ENCODE results near the gene GPD1L.
A peak's percentile ranks its signal among the peaks of the same experiment; 100 is the strongest.

The GPD1L gene

GRCh38 chr3:32140943-32141342, 34.5 kb downstream of the GPD1L start:
- DNase-seq: no peak

- peak; percentile 41 for DNase-seq
Measured at GRCh38 chr3:32143849-32144757, 37.7 kb downstream of the GPD1L start.

- DNase-seq: no peak
Measured at GRCh38 chr3:32146746-32147211, 40.4 kb downstream of the GPD1L start.

- no peak for DNase-seq
Measured at GRCh38 chr3:32147509-32147908, 41.1 kb downstream of the GPD1L start.

- DNase-seq: no peak
Measured at GRCh38 chr3:32147933-32148332, 41.5 kb downstream of the GPD1L start.

- no peak for DNase-seq
Measured at GRCh38 chr3:32148351-32148750, 41.9 kb downstream of the GPD1L start.

GRCh38 chr3:32153414-32154204, 47.2 kb downstream of the GPD1L start:
- DNase-seq: no peak

- no peak for DNase-seq
Measured at GRCh38 chr3:32154205-32154579, 47.8 kb downstream of the GPD1L start.

- DNase-seq: no peak
Measured at GRCh38 chr3:32155117-32155516, 48.7 kb downstream of the GPD1L start.

GRCh38 chr3:32157600-32158264, 51.3 kb downstream of the GPD1L start:
- DNase-seq: peak; percentile 59

GRCh38 chr3:32160706-32161214, 54.3 kb downstream of the GPD1L start:
- no peak for DNase-seq

- no peak for DNase-seq
Measured at GRCh38 chr3:32165442-32165841, 59.0 kb downstream of the GPD1L start.

GRCh38 chr3:32166654-32167053, 60.2 kb downstream of the GPD1L start:
- DNase-seq: no peak

- no peak for DNase-seq
Measured at GRCh38 chr3:32172420-32172819, 66.0 kb downstream of the GPD1L start.

GRCh38 chr3:32175607-32176197, 69.3 kb downstream of the GPD1L start:
- peak; percentile 8 for DNase-seq

- no peak for DNase-seq
Measured at GRCh38 chr3:32176989-32177701, 70.7 kb downstream of the GPD1L start.

GRCh38 chr3:32177702-32178198, 71.3 kb downstream of the GPD1L start:
- peak; percentile 29 for DNase-seq

GRCh38 chr3:32180141-32180784, 73.8 kb downstream of the GPD1L start:
- DNase-seq: no peak

- DNase-seq: no peak
Measured at GRCh38 chr3:32181365-32181764, 74.9 kb downstream of the GPD1L start.

GRCh38 chr3:32181796-32182195, 75.4 kb downstream of the GPD1L start:
- no peak for DNase-seq

GRCh38 chr3:32184187-32184730, 77.8 kb downstream of the GPD1L start:
- no peak for DNase-seq

Measured in NCI-H446 treated with DMSO at 0.1 percent for 48 hours (cell line).